Erythroblast (primary cell): Measurements from ENCODE around the gene ZRANB1.
A peak's percentile ranks its signal among the peaks of the same experiment; 100 is the strongest.

Source experiments
- DNase-seq, 2 experiments: peaks; one replicate each; lab custom pipeline; 2025; lab: John Stamatoyannopoulos, UW
- GATA1 ChIP-seq: IDR thresholded peaks from 2 replicates; pipeline ENCODE4 v1.6.1; 2011; ENCODE audit warnings: low read depth, mild to moderate bottlenecking, control low read depth, low read length, moderate library complexity
- POLR2A ChIP-seq: IDR thresholded peaks from 2 replicates; pipeline ENCODE4 v1.6.1; 2011; ENCODE audit warnings: mild to moderate bottlenecking, low read length

Gene ZRANB1

DNA sequence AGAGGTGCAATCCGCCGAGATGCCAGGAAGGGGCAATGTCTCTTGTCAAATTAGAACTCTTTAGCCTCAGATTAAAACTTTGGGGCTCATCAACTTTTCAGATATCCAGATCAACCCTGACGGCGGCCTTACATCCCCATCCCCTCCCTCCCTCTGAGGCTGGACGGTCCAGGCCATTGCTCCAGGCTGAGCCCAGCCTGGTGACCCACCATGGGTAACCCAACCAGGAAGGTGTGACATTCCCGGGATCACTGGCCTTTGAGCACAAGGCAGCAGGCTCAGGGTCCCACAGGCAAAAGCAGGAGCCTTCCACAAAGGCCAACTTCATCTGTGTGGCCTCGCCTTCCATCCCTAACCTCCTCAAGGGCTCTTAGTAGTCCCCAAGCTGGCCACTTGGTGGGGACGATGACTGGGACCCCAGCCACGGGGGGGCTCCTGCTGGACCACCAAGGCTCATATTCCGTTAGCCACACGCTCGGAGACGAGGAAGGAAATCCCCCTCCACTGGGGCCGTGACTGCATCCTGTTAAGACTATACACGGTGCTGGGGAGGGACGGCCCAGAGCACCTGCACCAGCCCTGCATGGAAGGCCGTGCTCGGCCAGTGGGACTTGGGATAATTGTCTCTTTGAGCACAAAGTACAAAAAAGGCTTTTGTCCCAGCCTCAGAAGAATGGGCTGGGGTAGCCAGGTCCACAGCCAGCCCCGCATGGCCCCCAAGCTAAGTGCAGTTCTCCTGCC, 62.8 kb downstream of the ZRANB1 start:
- DNase-seq, result no peak
- TF ChIP-seq GATA1, result no peak

DNA sequence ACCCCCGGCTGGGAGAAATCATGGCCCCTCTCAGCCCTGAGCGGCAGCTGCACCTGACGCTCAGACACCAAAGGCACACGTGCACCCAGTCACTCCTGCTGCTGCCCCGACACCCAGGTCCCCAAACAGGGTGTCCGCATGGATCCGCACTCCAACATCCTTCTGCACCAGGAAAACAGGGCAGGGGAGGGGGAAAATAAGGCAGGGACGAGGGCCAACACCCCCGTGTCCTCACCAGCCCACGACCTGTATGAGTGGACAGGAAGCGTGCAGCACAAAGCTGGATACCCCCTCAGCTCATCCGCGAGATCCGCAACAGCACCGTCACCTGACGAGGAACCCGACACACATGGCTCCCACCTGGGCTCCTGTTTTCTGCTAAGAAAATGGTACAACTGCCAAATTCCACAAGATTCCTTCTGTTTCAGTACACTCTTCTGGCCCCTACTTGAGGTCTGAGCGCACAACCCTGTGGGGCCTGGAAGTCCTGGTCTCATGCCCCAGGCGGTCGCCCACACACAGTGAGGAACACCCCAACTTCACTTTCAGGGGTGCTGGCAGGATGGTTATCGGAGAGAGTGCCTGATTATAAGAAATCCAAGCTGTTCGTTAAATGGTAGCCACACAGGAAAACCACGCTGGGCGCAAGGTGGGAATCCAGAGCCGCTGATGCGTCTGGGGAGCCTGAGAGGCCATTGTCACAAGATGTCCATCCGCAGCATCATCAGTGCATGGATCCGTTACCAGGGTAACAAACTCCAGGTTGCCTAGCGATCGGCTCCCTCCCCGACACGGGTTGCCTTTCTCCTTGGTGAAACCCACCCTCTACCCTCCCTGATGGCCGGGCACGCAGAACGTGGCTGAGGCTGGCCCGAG, 63.6 kb downstream of the ZRANB1 start:
- no peak for TF ChIP-seq GATA1
- TF ChIP-seq POLR2A, result no peak
- no peak for DNase-seq

DNA sequence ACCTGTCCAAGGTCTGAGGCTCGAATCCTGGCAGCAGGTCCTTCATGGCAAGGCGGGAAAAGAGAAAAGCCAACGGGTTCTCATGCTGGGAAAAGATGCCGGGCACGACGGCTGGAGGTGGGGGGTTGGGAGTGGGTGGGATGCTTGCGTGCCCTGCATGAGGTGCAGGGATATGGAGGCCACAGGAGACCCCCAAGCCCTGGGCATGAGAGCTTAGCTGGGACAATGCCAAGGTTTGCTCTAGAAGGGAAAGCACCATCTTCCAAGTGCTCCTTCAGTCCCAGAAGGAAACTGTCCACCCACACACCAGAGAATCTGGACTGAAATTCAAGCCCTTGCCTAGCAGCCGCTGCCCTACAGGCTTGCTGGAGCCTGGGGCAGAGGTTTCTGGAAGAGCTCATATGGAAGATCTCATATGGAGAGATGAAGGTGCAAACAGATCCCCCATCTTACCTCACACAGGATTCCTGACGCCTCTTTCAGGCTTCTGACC, 64.3 kb downstream of the ZRANB1 start:
- DNase-seq, result no peak
- TF ChIP-seq POLR2A, result no peak

DNA sequence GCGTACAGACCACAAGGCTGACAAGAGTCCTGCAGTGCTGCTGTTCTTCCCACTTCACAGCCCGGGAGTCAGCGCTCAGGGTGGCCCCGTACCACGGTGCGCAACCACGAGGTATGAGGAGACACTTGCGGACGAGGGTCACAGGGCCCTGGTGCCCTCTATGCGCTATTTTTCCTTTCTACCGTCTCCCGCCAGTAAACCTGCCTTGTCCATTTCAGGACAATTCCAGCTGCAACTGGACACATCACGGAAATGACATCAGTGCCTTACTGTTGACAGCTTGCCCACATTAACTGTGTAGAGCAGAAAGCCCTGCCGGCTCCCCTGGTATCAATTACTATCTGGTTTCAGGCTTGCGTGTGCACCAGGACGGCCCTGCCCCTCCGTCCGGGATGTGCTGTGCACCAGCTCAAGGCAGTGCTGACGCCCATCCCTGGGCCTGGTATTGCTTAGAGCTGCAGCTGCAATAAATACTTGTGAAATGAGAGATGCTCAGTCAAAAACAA, 65.1 kb downstream of the ZRANB1 start:
- no peak for DNase-seq
- TF ChIP-seq POLR2A (no peak), GATA1 (no peak)

DNA sequence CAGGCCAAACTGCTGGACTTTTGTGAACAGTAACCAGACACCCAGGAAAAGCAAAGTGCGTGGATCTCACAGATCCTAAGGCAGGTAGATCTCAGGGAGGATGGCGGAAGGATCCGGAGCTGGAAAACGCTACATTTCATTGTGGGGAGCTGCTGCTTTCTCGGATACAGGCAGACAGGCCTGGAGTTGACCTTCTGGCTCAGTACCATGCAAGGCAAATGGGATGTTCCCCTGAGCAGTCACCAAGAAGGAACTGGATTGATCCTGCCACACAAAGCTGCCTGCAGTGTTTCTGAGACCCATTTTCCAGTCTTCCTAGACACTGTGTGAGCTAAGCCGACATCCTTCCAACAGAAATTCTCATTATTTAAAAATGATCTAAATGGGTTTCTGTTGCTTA, 65.5 kb downstream of the ZRANB1 start:
- no peak for TF ChIP-seq GATA1
- TF ChIP-seq POLR2A, result no peak
- no peak for DNase-seq

DNA sequence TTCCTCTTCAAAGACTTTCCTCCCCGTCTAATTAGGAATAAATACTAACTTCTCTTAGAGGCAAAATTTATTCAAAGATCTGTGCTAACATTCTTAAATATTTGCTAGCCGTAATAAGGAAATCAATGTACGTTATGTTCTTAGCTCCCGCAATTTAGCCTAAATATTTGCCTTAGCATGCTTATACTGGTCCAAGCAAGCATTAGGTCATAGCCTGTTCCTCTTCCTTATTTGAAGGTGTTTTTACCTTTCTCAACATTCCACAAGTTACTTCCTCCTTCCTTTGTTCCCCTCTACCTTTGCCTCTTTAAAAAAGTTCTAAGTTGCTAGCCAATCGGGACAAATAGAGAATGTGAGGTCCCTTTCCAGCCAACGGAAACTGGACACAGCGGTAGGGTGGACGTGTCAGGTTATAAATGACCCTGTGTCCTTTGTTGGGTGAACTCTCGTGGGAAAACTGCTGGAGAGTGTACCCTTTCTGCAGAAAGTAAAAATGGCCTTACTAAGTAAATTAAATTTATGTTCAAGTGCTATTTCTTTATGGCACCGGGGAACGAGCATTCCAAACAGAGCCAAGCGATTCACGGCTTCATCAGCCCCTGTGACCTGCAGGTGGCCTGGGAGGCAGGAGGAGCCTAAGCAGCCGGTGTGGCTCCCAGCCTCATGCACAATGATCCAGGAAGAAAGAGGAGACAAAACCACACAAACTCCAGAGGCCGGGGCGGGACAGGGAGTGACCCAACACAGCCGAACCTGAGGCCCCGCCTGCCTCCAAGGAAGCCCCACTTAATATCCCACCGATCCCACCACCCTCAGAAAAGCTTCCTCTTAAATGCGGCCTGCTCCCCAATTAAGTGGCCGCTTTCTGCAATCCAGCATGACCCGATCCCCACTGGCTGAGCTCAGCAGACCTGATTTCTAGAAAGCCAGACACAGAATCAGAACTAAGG, 67.0 kb downstream of the ZRANB1 start:
- no peak for DNase-seq
- TF ChIP-seq POLR2A (no peak), GATA1 (no peak)

DNA sequence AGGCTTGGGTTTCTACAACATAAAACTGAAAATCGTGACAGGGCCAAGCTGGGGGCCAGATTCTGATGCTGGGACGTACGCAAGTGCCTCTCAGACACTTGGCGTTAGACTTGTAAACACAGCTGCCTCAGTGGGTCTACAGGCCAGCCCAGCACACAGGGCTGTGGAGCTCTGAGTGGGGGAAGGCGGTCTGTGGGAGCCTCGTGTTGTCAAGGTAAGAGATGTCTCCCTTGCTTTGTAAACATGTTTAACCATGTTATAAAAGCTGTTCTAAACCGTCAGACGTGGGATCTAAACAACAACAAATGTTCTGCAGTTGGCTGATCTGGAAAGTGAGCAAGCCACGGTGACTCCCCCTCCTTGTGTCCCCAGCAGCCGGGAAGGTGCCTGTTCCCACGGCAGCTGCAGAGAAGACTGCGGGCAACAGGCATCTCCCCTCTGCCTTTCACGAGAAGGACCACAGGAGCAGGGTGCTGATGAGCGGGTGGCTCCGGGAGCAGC, 67.8 kb downstream of the ZRANB1 start:
- no peak for DNase-seq
- TF ChIP-seq POLR2A (no peak), GATA1 (no peak)

DNA sequence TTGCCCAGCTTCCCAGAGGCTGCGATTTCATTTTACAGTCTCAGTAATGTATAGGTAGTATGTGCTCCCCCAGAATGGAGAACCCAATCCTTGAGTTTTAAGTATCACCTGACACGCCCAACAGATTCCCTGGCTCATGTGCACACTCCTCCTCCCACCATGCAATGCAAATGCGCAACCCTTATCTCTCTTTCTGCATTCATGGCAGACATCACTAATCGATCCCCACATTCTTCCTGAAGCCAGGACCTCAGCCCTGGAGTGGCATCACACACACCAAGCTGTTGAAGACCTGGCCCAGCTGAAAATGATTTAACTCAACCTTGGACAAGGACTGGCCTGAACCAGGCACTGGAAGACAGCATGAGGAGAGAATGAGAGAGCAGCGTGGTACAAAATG, 68.4 kb downstream of the ZRANB1 start:
- no peak for TF ChIP-seq POLR2A
- TF ChIP-seq GATA1, result no peak

DNA sequence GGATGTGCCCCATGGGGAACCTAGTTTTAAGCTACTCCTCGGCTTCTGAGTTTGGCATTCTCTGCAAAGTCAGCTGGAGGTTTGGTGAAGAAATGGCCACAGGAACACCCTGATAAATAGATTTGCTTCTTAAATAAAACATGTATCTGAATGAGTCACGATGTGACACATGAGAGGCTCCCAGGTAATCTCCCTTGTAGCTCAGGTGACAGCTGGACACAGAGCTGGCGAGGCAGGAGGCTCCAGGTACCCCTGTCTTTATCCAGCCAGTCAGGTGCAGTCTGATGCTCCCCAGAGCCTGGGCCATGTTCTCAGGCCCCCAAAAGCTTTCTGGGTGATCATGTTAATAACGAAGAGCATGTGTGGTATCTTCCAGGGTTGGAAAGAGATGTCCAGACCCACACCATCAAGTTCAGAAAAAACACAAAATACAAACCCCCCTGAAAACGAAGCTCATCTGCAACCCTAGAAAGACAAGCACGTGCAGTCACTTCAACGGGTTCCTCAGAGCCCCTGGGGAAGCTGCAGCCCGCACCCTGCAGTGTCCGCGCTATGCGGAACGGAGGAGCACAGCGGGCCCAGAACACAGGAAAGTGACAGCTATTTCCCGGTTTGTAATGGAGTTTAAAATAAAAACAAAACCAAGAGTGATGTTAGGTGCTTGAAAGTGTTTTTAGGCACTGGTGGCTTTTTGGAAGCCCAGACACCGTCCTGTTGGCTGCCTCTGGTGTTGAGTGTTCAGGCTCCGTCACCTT, 69.4 kb downstream of the ZRANB1 start:
- no peak for DNase-seq
- TF ChIP-seq POLR2A (no peak), GATA1 (no peak)

More for the DNA sequence above, 68.4 kb downstream of the ZRANB1 start:
- DNase-seq, result peak in 1 of 2 experiments; percentile 23

DNA sequence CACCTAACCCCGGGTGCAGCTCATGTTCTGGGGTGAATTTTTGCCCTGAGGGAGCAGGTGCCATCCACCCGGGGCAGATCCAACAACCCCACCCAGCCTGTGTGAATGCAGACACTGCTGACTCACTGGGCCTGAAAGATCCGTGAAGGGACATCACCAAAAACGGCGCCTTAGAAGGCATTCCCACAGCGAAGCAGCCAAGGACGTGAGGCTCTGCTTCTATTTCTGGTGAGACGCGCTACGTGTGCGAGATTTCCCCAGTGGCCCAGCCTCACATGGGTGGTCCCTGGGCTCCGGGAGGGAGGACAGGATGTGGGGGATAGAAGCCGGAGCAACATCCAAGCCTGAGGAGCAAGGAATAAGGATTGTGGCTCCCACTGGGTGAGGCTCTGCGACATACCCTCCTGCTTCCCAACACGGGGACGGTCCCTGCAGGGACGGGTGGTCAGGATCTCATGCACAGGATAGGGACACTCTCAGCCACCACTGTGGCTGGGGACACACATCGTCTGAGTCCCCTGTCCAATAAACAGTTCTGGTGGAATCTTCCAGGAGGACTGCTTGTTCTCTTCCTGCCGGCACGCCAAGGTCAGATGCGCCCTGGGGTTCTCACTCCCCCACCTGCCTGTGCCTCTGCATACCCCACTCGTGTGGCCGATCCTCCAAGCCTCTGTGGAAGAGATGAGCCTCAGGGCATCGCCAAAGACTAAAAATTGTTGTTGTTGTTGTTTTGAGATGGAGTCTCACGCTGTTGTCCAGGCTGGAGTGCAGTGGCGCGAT, 70.2 kb downstream of the ZRANB1 start:
- DNase-seq, result no peak
- TF ChIP-seq POLR2A (no peak), GATA1 (no peak)

DNA sequence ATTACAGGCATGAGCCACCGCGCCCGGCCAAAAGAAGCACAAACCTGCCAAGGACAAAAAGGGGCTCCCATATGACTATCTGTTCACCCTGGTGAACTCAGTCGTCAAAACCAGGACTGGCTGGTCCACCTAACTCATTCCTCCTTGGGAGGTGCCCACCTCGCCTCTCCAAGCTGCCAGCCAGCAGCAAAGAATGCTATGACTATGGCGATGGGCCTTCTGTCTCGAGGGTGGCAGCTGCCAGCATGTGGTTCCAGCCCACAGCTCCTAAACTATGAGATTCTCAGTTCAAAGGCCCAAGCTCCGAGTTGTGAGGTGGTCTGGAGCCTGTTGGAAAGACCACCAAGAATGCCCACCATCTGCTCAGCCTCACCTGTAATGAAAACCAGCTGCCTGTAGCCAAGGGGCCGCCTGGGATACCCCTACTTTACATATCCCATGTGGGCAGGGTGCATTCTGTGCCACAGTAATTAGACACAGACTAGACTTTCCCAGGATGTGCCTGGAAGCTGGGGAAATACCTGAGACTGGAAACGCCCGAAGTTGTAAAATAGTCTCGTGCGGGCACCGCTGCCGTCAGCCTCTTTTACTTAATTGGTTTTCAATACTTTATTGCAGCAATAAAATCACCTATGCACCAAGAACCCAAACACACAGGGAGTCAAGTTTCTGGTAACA, 71.1 kb downstream of the ZRANB1 start:
- TF ChIP-seq POLR2A (no peak), GATA1 (no peak)
- DNase-seq, result no peak
